NCI-H82 treated with DMSO at 0.1 percent for 48 hours (cell line): Measurements from ENCODE around the gene TRRAP.

Experiments
- DNase-seq: peaks from one replicate; lab custom pipeline; 2025; ENCODE audit not compliant: unreplicated experiment; lab: John Stamatoyannopoulos, UW

The TRRAP gene

DNA sequence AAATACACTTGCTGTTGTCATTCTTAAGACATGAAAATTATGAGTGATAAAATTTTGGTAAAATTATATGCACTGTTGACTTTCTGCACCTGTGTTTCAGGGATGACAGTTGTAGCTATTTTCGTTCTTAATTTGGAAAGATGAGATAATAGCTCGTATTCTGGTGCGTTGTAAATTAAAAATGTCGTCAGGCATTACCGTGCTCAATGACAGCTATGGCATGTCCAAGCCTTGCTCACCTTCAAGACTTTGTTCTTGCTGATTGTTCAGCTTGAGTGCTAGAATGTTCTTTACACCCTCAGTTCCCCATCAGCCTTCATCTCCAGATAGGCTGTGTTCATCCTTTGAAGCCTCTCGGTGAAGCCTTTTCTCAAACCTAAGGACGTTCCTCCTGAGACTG, 21.5 kb downstream of the TRRAP start:
- DNase-seq = no peak

DNA sequence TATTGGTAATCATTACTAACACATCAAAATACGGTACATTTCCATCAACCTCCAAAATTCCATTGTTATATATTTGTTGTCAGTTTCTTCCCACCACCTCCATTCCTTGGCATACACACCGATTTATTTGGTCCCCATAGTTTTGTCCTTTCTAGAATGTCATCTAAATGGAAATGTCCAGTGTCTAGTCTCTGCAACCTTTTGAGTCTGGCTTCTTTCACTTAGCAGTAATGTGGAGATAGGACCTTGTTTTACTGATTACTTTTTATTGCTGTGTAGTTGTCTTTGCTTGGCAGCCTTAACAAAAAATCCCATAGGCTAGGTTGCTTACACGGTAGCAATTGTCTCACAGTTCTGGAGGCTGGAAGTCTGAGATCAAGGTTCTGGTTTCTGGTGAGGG, 22.5 kb downstream of the TRRAP start:
- DNase-seq = no peak

DNA sequence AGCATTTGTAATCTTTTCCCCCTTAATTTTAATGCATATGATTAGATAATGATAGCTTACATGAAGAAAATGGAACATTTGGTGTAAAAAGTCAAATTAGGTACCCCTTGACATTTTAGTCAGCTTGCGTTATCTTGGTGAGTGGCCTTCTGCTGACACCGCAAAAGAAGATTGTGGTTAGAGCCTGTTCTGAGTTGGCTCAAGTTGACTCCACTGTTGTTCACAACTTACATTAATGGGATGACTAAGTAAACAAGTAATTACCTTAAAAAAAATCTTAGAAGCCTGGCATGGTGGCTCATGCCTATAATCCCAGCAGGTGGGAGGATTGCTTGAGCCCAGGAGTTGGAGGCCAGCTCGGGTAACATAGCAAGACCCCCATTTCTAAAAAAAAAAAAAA, 24.2 kb downstream of the TRRAP start:
- DNase-seq = no peak

DNA sequence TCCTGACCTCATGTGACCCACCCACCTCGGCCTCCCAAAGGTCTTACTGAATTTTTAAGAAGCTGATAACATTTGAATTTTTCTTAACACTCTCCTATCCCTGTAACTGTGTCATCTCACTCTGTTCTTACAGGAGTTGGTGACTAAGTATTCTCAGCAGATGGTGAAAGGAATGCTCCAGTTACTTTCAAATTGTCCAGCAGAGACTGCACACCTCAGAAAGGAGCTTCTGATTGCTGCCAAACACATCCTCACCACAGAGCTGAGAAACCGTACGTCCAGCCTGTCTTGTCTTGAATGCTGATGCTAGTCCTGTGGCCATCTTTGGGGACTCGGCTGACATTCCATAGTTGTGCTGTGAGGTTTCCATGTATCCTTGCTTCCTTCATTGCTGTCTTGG, 24.9 kb downstream of the TRRAP start:
- DNase-seq = no peak

DNA sequence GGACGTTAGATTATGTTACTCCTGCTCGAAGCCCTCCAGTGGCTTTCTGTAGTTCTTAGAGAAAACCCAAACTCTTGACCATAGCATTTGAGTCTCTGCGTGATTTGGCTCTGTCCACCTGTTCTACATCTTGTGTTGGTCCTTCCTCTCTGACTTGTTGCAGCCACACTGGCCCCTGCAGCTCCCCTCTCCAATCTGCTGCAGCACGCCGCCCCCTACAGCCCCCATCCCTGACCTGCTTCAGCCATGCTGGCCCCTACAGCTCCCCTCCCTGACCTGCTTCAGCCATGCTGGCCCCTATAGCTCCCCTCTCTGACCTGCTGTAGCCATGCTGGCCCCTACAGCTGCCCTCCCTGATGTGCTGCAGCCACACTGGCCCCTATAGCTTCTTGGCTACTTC, 29.2 kb downstream of the TRRAP start:
- DNase-seq = no peak

DNA sequence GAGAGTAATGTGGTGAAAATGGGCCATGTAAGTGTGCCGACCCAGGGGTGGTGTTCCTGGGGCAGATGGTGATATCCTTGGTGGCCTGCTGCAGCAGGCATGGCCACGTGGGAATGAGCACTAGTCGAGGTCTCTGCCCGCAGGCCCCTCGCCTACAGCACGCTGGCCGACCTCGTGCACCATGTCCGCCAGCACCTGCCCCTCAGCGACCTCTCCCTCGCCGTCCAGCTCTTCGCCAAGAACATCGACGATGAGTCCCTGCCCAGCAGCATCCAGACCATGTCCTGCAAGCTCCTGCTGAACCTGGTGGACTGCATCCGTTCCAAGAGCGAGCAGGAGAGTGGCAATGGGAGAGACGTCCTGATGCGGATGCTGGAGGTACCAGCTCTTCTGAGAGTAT, 30.3 kb downstream of the TRRAP start:
- DNase-seq = no peak

DNA sequence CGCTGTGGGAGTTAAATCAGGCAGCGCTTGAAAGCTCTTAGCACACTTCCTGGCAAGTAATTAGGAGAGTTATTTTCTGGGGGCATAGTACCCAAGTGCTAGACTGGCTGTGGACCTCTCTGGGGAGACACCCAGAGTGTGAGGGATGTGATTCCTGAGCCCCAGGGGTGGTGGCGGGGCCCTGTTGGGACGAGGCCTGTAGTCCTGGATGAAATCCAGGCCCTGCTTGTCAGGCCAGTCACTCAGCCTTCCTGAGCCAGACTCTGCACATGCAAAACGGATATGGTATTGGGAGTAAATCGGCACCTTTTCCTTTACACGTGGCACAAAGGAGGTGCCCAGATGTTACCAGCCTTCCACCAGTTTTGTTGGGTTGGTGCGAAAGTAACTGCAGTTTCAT, 31.2 kb downstream of the TRRAP start:
- DNase-seq = no peak

DNA sequence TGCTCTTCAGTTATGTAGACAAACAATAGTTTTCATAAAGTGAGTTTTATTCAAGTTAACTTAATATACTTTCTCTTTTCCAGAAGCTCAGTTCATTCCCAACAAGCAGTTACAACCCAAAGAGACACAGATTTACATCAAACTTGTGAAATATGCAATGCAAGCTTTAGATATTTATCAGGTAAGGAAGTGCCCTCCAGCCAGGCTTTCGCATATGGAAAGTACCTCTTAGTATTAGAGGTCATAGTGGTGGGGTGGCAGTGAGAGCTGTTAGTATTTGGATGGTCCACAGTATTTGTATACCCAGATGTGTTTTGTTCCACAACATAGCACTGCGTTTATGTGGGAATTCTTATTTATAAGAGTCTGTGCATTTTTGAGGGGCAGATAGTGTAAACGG, 32.1 kb downstream of the TRRAP start:
- DNase-seq = no peak

DNA sequence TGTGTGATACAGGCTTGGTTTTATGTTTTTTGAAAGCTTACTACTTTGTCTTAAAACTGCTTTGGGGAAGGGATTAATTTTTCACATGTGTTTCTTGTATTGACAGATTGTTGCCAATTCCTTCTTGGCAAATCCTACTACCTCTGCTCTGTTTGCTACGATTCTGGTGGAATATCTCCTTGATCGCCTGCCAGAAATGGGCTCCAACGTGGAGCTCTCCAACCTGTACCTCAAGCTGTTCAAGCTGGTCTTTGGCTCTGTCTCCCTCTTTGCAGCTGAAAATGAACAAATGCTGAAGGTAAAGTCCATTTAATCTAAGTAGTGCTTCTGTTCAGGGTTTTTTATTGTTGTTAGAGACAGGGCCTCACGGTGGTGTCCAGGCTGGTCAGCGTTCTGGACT, 33.6 kb downstream of the TRRAP start:
- no peak for DNase-seq

DNA sequence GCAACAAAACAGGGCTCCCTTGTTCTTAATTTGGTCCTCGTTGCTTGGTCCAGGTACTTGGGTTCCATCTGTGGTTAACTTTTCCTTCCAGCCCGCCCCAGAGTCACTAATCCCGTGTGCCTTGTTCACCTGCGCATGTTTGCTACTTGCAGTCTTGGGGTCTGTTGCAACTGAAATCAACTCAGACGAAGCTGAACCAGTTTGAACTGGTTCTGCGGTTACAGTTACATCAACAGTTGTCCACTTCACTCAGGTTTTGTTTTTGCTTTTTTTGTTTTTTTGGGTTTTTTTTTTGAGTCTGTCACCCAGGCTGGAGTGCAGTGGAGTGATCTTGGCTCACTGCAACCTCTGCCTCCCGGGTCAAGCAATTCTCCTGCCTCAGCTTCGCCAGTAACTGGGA, 34.7 kb downstream of the TRRAP start:
- no peak for DNase-seq

DNA sequence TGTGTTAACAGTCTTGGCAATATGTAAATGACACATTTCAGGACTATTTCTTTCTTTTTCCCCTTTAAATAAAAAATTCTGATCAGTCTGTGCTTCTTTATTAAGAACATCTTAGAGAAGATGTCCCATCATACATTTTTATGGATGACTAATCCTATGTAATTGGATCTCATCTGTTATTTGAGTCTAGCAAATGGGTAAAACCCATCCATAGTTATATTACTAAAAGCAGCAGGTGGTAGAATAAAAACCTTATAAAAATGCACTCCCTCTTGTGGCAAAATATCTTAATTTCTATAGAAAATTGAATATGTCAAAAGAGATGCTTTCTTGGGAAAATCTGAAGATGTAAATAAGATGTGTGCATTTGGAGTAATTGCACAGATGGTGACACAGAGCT, 35.3 kb downstream of the TRRAP start:
- no peak for DNase-seq

DNA sequence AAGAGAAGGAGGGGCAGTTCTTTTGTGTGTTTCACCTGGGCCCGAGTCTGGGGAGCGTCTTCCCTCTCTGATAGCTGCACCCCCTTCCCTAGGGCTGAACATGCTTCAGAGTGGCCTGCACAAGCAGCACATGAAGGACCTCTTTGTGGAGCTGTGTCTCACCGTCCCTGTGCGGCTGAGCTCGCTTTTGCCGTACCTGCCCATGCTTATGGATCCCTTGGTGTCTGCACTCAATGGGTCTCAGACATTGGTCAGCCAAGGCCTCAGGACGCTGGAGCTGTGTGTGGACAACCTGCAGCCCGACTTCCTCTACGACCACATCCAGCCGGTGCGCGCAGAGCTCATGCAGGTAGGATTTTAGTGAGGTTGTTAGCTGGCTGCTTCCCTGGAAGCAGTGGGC, 39.0 kb downstream of the TRRAP start:
- no peak for DNase-seq

DNA sequence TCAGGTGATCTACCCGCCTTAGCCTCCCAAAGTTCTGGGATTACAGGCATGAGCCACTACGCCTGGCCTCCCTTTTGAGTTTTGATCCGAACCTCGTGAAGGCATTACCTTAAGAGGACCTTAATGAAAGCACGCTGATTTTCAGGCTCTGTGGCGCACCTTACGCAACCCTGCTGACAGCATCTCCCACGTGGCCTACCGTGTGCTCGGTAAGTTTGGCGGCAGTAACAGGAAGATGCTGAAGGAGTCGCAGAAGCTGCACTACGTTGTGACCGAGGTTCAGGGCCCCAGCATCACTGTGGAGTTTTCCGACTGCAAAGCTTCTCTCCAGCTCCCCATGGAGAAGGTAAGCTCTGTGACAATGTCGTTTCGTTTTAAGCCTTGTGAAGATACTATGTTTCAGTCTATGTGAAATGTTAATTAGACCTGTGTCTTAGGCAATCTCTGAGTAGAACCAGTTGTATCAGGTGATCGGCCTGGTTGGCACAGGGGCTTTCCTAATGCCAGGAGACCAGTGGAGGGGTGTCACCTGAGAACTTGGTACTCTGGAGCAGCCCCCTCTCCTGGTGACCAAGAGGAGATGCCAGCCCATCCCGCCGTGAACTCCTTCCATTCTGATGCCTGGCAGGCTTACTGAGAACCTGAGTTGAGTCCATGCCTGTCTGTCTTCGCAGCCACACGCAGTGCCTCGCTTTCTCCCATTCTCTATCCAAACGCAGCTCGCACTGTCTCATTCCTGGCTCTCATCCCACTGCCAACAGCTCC, 43.5 kb downstream of the TRRAP start:
- no peak for DNase-seq

DNA sequence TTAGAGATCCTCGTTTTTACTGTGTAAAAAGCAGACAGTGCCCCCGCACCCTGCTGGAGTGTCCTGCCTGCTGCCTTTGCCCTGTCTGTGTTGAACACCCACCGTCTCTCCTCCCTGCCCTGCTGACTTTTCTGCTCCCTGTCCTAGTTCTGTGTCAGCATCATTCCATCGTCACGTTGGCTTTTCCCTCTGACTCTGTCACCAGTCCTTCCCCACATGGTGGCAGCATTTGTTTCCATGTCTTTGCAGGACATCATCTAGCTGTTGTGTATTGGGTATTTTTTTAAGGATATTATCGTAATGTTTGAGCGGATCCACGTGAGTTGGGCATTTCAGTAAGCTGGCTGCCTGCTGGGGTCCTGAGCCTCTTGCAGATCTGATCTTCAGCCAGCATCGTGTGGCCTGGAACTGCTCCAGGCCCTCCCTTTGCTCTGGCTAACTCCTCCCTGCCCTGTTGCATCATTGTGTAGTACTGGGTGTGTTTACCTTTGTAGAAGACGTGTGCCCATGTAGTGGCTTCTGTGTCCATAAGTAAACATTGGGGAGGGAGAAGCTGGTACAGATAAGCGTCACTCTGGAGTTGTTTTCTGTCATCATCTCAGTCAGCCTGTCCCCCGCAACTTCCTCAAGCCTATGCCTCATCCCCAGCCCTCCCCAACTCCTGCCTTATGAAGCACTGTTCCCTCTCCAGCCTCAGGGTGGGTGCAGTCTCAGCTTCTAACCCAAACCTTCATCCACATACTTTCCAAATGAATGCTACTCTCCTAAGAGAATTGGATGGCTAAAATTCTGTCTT, 44.3 kb downstream of the TRRAP start:
- DNase-seq = no peak

DNA sequence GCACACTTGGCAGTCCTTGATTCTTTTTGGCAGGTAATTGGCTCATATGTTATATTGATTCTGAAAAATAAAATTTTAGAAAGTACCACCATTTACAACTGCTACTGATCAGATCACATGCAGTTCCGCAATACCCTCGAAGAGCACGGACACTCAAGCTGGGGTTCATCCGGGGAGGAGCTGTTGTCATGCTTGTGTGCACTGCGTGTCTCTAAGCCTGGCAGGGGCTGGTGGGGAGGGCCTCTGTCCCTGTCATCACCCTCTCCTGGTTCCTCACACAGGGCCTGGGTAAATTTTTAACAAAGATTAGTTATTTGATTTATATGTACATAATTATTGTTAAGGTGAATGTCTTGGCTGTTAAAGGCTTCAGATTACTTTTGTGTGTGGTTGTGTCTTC, 45.2 kb downstream of the TRRAP start:
- DNase-seq = no peak

DNA sequence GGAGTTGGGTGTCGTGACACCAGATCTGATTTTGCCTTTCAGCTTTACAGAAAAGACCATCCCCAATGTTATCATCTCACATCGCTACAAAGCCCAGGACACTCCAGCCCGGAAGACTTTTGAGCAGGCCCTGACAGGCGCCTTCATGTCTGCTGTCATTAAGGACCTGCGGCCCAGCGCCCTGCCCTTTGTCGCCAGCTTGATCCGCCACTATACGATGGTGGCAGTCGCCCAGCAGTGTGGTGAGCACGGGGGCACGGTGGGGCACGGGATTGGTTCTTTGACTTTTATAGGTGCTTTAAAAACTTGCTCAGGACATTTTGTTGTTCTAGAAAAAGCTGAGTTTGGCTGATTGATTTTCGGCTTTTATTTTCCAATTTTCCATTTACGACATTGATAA, 48.8 kb downstream of the TRRAP start:
- no peak for DNase-seq

DNA sequence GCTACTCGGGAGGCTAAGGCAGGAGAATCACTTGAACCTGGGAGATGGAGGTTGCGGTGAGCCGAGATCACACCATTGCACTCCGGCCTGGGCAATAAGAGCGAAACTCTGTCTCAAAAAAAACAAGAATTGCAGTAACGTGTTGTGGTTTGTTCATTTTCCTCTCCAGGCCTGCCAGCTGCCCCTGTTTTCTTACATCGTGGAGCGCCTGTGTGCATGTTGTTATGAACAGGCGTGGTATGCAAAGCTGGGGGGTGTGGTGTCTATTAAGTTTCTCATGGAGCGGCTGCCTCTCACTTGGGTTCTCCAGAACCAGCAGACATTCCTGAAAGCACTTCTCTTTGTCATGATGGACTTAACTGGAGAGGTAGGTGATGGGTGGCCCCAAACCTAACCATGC, 52.1 kb downstream of the TRRAP start:
- DNase-seq = no peak

DNA sequence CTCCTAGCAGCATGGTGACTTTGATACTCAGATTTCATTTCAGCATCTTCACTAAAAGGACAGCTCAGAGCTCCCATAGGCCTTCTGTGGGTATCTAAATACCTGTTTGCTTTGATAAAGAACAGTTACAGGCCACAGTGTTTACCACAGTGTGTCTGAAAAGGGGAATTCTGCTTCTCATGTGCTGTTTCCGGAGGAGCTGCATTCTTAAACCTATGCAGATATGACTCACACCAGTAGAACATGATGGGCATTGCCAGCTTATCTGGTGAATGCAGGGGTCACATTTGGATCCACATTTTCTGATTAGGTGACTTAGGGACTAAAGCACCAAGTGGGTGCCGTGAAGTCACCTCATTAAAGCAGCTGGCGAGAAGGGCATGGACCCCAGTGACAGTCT, 52.6 kb downstream of the TRRAP start:
- DNase-seq = no peak

DNA sequence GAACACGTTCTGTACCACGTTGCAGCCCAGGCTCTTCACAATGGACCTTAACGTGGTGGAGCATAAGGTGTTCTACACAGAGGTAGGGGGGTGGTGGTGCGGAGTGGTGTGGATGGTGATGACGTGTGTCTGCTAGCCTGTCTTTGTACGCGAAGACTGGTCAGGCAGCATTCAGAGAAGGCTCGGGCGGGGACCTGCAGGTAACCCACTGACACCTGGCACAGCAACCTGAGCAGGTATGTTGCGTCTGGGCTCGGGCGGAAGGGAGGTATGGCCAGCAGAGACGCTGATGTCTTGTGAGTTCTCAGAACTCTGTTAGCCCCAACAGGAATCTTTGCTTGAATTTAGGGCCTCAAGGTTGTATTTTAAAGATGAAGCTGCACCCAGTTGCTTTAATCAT, 55.0 kb downstream of the TRRAP start:
- no peak for DNase-seq

DNA sequence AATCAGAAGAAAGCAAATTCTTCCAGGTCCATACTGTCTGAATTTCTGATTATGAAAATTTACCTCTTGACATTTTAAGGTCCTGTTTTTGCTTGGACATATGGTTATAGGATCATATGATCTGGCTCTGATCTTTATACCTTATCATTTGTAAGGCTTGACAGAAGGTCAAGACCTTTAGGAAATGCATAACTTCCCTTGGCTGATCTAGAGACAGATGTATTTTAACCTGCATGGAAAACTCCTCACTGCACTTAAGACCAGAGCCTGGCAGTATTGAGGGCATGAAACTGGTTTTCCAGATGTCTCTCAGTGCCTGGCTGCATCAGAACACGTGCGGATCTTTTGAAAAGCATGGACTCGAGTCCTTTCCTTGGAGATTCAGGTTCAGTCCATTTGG, 55.9 kb downstream of the TRRAP start:
- DNase-seq = no peak

DNA sequence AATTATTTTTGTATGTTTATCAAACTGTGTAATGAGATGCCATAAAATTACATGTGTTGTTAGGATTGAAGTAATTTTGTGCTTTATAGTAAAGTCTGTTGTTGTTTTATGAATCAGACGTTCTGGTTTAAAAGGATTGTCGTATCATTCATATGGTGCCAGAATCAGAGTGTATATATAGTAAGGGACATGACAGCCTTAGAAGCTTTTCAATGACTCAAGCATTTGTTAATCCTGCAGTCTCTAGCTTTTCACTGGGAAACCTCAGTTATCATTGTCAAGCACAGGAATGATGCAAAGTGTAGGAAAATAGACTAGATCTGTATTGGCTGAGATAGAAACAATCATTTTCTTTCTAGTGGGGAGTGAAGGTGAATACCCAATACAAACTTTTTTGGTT, 57.5 kb downstream of the TRRAP start:
- no peak for DNase-seq

DNA sequence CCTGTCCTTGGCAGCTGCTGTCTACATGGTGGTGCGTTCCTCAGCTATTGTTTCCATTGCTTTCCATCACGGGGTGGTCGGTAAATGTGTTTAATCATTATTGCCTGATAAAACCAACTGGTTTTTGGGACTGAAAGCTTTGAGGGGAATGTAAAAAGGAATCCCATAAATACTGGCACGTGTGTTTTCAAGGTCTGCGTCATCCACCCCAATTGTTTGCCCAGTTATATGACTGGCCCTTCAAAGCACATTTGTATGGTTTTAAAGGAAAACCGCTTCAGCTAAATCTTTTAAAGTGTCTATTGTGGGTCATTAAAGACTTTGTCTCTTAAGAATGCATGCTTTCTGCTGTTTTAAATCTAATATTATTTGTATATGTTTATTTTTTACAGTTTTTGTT, 65.0 kb downstream of the TRRAP start:
- no peak for DNase-seq

DNA sequence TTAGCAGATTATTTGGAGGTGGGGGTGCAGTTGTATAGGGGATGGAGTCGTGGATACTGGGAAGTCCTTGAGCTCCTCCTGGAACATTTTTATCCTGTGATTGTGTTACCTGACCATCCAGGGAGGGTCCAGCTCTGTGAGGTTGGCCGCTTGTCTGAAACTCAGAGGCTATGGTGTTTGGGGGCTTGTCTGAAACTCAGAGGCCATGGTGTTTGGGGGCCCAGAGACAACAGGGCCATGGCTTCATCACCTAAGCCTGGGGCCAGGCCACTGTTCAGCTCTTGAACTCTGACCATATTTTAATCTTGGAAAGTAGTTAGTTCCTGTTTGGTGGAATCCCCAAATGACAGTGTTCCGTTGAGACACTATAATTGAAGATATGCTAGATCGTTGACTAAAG, 66.1 kb downstream of the TRRAP start:
- DNase-seq = no peak
